ENCODE results near the gene RAB40B.

The RAB40B gene

GRCh38 chr17:82648165-82648668 is 50.3 kb downstream of the RAB40B start, which contains the start of gene WDR45B:
Gene WDR45B, minus strand, starts transcription at chr17:82648444. Its CDS starts 104 bp downstream, at chr17:82648340.
- DNase-seq = peak; percentile 88

GRCh38 chr17:82647593-82648164 is 50.8 kb downstream of the RAB40B start:
- DNase-seq = no peak

GRCh38 chr17:82645516-82645915 is 53.0 kb downstream of the RAB40B start:
- DNase-seq = no peak

- DNase-seq = no peak
Measured at GRCh38 chr17:82644148-82644547, 54.4 kb downstream of the RAB40B start.

- no peak for DNase-seq
Measured at GRCh38 chr17:82642022-82642421, 56.5 kb downstream of the RAB40B start.

- no peak for DNase-seq
Measured at GRCh38 chr17:82640036-82640435, 58.5 kb downstream of the RAB40B start.

- no peak for DNase-seq
Measured at GRCh38 chr17:82639628-82640027, 58.9 kb downstream of the RAB40B start.

- no peak for DNase-seq
Measured at GRCh38 chr17:82638183-82638773, 60.2 kb downstream of the RAB40B start.

GRCh38 chr17:82636626-82637598 is 61.6 kb downstream of the RAB40B start:
- no peak for DNase-seq

GRCh38 chr17:82633343-82633742 is 65.2 kb downstream of the RAB40B start:
- DNase-seq = no peak

GRCh38 chr17:82632451-82632850 is 66.0 kb downstream of the RAB40B start:
- no peak for DNase-seq

GRCh38 chr17:82631544-82631943 is 67.0 kb downstream of the RAB40B start:
- DNase-seq = no peak

- no peak for DNase-seq
Measured at GRCh38 chr17:82630212-82630611, 68.3 kb downstream of the RAB40B start.

GRCh38 chr17:82629748-82630147 is 68.8 kb downstream of the RAB40B start:
- no peak for DNase-seq

- DNase-seq = no peak
Measured at GRCh38 chr17:82627405-82627804, 71.1 kb downstream of the RAB40B start.

- no peak for DNase-seq
Measured at GRCh38 chr17:82623707-82624106, 74.8 kb downstream of the RAB40B start.

- no peak for DNase-seq
Measured at GRCh38 chr17:82619641-82620040, 78.9 kb downstream of the RAB40B start.

- no peak for DNase-seq
Measured at GRCh38 chr17:82619211-82619610, 79.3 kb downstream of the RAB40B start.

- no peak for DNase-seq
Measured at GRCh38 chr17:82616021-82616711, 82.3 kb downstream of the RAB40B start.

GRCh38 chr17:82615084-82616020 is 83.1 kb downstream of the RAB40B start:
- no peak for DNase-seq

GRCh38 chr17:82614095-82614631 is 84.3 kb downstream of the RAB40B start:
- DNase-seq = no peak

Data from NCI-H2171 treated with DMSO at 0.1 percent for 48 hours (cell line).